GM18508 (cell line): Measurements from ENCODE around the gene ANKRD12.

Source experiments
- ATAC-seq: cut with Tn5 transposase; IDR thresholded peaks from one replicate; pipeline ENCODE4 v1.9.1; 2021; ENCODE audit warnings: moderate number of reproducible peaks; ENCODE audit not compliant: insufficient read depth, unreplicated experiment

The ANKRD12 gene

GRCh38 chr18:9177466-9177865 lies 40.9 kb downstream of the ANKRD12 start:
- no peak for ATAC-seq

- ATAC-seq: no peak
These were observed 42.0 kb downstream of the ANKRD12 start for GRCh38 chr18:9178557-9178956.

GRCh38 chr18:9181275-9181674 lies 44.7 kb downstream of the ANKRD12 start:
- no peak for ATAC-seq

- no peak for ATAC-seq
These were observed 46.3 kb downstream of the ANKRD12 start for GRCh38 chr18:9182852-9183399.

- ATAC-seq: no peak
These were observed 48.5 kb downstream of the ANKRD12 start for GRCh38 chr18:9184998-9185613.

GRCh38 chr18:9188359-9189231 lies 52.0 kb downstream of the ANKRD12 start:
- ATAC-seq: no peak

- no peak for ATAC-seq
These were observed 52.9 kb downstream of the ANKRD12 start for GRCh38 chr18:9189491-9189890.

DNA sequence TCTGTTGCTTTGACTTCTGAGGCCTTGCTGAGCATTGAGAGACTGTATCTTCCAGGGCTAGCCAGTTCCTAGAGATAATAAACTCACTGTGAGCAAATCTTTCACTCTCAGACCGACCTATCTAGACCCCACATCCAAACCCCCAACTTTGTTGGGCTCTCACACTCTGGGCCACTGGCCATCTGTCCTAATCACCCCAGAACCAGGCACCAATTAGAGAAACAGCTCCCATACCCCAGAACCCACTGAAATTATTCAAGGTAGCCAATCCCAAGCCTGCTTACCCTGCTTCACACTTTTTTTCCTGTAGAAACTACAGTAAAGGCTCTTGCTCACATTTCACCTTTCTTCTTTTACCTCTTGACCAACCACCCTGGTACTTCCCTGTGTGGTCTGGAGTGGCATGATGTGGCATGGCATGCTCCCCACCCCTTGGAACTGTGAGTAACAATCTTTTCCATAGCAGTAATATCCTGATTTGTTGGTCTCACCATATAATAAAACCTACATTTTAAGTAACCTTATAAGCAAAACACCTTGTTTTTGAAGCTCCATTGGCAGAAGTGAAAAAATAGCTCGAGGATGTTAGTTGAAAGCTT lies 55.2 kb downstream of the ANKRD12 start:
- ATAC-seq: no peak

DNA sequence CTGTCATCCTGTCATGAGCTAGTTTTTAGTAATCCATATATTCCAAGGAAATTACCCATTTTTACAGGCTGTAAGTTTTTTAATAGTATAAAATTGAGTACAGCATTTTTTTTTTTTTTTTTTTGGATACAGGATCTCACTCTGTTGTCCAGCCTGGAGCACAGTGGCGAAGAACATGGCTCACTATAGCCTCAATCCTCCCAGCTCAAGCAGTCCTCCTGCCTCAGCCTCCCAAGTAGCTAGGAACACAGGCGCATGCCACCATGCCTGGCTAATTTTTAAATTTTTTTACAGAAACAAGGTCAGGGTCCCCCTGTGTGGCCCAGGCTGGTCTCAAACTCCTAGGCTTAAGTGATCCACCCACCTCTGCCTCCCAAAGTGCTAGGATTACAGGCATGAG lies 56.5 kb downstream of the ANKRD12 start:
- no peak for ATAC-seq

DNA sequence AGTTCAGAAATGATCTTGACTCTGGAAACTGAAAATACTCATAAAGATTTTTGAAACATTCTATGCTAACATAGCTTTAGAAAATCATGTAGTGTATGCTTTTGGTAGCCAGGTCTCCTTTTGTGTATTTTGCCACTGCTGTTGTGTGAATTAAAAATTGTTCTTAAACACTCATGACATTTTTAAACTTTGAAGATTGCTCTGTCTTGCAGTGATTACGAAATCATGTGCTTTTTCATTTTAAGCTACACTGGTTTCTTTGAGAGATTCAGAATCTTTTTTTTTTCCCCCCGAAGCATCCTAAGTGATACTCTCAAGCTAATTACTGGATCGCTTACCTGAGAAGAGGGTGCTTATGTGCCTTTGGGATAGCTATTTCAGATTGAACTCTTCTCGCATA lies 60.0 kb downstream of the ANKRD12 start:
- no peak for ATAC-seq

DNA sequence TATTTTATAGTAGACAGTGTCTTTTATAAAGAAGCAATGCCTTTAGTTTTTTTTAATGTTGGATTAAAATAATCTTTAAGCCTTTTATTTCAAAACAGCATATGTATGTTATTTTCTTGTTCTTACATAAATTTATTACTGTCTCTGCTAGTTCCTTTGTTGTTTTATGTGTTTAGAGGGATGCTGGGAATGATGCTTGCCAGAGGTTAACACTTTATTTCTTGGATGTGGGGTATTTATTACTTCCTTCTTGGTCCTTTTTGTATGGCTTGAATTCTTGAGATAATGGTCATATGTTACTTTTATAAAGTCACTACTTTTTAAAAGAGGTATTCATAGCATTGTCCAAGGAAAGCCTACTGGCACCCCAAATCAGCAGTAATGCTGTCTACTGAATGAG lies 63.1 kb downstream of the ANKRD12 start:
- ATAC-seq: no peak

DNA sequence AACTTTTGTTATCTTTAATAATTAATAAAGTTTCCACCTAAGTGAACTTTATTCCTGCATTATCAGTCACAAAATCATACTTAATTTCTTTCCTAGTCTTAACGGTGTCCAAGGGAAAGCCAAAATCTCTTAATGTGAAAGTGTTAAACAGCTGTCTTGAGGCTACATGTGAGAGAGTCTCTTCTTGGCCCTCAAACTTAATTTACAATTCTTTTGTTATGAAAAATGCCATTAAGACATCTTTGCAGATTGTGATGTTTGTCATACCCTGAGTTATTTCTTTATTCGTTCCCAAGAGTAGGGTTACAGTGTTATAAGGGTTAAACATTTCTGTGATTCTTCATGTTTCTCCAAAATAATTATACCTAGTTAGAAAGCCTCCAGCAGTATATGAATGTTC lies 64.6 kb downstream of the ANKRD12 start:
- ATAC-seq: no peak

DNA sequence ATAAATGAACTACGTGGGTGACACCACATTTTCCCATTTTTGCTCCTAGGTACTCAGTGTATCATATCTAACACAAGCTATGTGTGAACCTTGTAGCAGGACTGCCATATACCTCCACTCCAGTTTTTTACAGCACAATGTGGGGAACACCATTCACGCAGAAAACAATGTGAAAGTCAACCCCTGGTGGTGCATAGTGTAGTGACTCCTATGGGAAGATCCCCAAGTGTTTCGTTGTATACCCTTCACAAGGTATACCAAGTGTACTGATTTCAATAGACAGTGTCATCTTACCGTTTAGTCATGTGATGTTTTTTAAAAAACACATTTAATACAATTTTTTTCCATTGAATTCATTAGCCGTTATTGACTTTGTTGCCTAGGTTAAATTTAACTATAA lies 68.1 kb downstream of the ANKRD12 start:
- ATAC-seq: no peak

GRCh38 chr18:9206421-9206820 lies 69.8 kb downstream of the ANKRD12 start:
- ATAC-seq: no peak

GRCh38 chr18:9209279-9209678 lies 72.7 kb downstream of the ANKRD12 start:
- ATAC-seq: no peak

DNA sequence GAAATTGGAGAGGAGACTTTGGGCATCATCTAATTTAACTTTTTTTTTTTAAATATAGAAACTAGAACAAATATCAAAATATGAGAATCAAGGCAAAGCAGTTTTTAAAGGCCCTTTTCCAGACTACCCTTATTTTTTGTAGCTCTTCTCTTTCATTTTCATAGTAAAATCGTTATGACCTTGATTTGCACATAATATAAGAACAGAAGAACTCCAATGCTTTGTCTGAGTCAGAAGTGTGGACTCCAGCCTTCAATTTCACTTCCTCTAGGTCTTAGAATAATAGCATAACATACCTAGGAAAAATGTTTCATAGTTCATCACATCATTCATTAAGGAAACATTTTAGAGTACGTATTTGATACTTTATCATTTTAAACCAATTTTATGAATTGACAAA lies 74.4 kb downstream of the ANKRD12 start:
- ATAC-seq: no peak

DNA sequence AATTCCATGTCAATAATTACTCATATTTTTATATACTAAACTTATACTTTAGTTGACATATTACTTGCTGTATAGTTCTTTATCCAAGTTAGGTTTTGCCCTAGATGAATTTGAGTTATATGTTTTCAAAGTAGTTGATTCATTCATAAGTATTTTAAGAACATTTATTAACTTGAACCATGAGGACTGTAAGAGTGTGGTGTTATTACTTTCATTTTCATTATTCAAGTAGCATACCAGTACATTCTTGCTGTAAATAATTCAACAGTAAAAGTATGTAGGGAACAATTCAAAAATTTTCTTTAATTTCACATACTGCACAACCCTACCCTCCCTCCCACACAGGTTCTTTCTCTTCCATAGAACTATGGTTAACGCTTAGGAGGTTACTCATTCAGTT lies 75.4 kb downstream of the ANKRD12 start:
- ATAC-seq: no peak

DNA sequence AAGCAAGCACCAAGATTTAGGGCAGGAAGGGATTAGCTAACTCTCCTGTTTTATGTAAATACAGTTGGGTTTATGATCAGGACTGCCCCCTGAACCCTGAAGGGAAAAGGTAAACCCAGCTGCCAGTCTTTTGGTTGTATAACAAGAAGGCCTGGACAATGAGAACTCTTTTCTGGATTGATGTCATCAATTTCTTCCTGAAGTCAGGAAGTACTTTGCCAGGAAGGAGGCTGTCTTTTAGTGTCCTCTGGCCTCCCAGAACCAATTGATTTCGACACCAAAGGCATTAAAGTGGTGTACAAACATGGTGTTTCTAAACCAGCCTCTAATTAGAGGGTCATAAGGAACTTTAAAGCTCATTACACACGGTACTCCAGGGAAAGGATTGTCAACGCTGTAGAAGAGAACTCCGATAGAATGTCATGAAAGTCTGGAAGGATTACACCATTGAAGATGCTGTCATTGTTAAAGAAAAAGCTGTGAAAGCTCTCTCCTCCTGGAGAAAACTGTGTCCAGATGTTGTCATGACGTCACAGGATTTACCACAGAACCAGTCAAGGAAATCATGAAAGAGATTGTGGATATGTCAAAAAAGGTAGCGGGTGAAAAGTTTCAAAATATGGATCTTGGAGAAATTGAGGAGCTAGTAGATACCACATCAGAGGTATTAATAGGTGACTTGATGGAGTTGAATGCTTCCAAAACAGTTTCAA lies 78.8 kb downstream of the ANKRD12 start:
- no peak for ATAC-seq

GRCh38 chr18:9216459-9216858 lies 79.9 kb downstream of the ANKRD12 start:
- ATAC-seq: no peak

DNA sequence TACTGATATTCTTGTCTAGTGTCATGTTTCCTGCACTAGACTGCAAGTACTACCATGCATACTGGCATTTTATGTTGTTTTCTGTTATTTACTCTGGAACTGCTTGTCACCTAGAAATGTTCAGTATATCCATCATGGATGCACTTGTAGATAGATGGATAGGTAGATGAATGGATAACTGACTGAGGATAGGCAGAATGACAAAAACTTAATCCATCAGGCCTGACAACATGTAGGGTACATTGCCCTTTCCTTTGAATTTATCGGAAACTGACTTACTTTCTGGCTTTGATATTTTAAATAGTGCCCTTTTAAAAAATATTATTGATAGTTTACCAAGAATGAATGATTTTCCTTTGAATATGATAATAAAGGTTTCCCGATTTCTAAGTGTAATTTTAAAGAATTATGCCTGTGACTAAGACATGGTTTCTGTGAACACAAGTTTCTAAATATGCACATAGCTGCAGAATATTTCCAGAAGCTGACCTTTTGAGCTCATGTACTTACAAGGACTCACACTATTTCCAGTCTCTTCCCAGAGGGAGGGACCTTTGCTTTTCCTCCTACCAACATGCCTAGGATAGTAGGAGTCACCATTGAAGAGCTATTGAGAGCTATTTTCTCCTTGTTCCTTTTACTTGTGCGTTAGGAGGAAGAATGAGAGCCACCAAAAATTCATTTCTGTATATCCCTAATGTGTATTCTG lies 81.3 kb downstream of the ANKRD12 start:
- no peak for ATAC-seq
